ENCODE data around the gene PTPRT. TPM values are rescaled to one million over a fixed set of nuclear protein-coding genes. Genes with fewer than 3 reads are reported as not detected.

PTPRT gene
- total RNA-seq, 1 experiment from 2014 or later: not detected

DNA sequence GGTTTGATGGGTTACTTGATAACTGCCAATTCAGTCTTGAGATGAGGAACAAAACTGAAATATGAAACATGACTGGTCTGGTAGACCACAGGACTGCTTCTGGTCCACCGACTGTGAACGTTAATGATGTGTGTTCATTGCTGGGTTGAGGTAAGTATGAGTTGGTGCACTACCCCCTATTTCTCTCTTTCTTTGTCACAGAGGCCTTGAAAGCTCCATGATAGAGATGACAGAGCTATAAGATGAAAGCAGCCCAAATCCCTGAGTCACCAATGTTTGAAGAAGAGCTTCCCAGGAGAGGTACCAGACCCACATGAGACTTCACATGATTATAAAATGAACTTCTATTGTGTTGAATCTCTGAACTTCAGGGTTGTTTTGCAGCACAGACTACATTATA, 555.5 kb downstream of the PTPRT start:
- intact Hi-C loops (cut with micrococcal nuclease): no loop called here
- Histone ChIP-seq H3K27ac (ENCODE audit: low read depth, low read length) (no peak overlapping the region), H3K4me2 (ENCODE audit: low read length) (no peak overlapping the region), H3K9me2 (ENCODE audit: insufficient read depth) (no peaks in the 10 kb centered on the region), H3K4me1 (ENCODE audit: control insufficient read depth in 1 of 2, insufficient read depth in 2 of 2, low read length in 2 of 2) (no peaks in the 10 kb centered on the region), H3K36me3 (ENCODE audit: control insufficient read depth in 1 of 2, insufficient read depth in 2 of 2, low read length in 2 of 2) (no peaks in the 10 kb centered on the region), H4K20me1 (ENCODE audit: insufficient read depth) (no peaks in the 10 kb centered on the region), H3K9me3 (ENCODE audit: control insufficient read depth in 1 of 2, insufficient read depth in 1 of 2, low read depth in 1 of 2, low read length in 2 of 2) (peaks cover 0 to 33% of the 10 kb centered on the region in 2 experiments; a peak in 2 of 4 replicates), H3K4me3 (replicated peaks in 1 of 2; ENCODE audit: low read depth in 1 of 2, low read length in 2 of 2) (no peak overlapping the region), H3K9ac (ENCODE audit: low read length) (no peak overlapping the region), H3K79me2 (ENCODE audit: insufficient read depth, low read length) (no peaks in the 10 kb centered on the region), H3K27me3 (ENCODE audit: insufficient read depth, low read length) (no peaks in the 10 kb centered on the region), H2AFZ (ENCODE audit: low read depth, low read length, poor library complexity, severe bottlenecking) (no peak overlapping the region)
- DNase-seq (ENCODE audit: low read depth, low spot score): no peak
- ATAC-seq: no peak
- ChIA-PET RAD21 (ENCODE audit: low non-redundant PET in 1 of 2, low total read pairs in 2 of 2, uncharacterized antibody in 2 of 2, unreplicated experiment in 2 of 2) (no interaction called here), POLR2A (no interaction called here), CTCF (no interaction called here)
- no TSS peak for BruUV-seq (replicated peaks)
- no peak for TF ChIP-seq JUND (IDR thresholded peaks at IDR 0.05)
- no peak for TF ChIP-seq RAD21 (IDR thresholded peaks at IDR 0.05; ENCODE audit: low read depth)
- TF ChIP-seq ZNF274 (IDR thresholded peaks at IDR 0.05; ENCODE audit: low read depth, low read length): no peak
- no peak for TF ChIP-seq CTCF (IDR thresholded peaks at IDR 0.05 in 2 of 3, conservative IDR thresholded peaks at IDR 0.05 in 1 of 3; ENCODE audit: borderline replicate concordance in 1 of 3, insufficient read depth in 1 of 3, low read depth in 2 of 3, low read length in 2 of 3)
- no peak for TF ChIP-seq ZFX (IDR thresholded peaks at IDR 0.05)
- TF ChIP-seq CEBPB (IDR thresholded peaks at IDR 0.05; ENCODE audit: low read depth): no peak
- TF ChIP-seq CBX3 (IDR thresholded peaks at IDR 0.05; ENCODE audit: low read depth): no peak
- TF ChIP-seq YY1 (IDR thresholded peaks at IDR 0.05; ENCODE audit: extremely low read depth, insufficient replicate concordance, low read depth, low read length): no peak
- no peak for TF ChIP-seq EGR1 (IDR thresholded peaks at IDR 0.05; ENCODE audit: low read depth)

DNA sequence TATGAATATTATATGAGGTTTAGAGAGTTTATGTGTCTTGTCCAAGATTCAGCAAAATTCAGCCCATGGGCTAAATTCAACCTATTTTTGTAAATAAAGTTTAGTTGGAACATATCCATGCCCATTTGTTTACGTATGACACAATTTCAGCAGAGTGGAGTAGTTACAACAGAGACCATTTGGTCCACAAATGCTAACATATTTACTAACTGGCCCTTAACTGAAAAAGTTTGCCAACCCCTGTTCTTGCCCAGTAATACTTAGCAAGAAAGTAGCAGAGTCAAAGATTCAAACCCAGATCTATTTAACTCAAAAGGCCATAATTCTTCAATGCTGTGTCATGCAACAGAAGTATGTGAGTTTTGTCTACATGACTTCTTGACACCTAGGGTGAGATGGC, 561.0 kb downstream of the PTPRT start:
- no peak overlapping the region for H2AFZ ChIP-seq (ENCODE audit: low read depth, low read length, poor library complexity, severe bottlenecking)
- no peaks in the 10 kb centered on the region for H3K36me3 ChIP-seq (ENCODE audit: control insufficient read depth in 1 of 2, insufficient read depth in 2 of 2, low read length in 2 of 2)
- H4K20me1 ChIP-seq (ENCODE audit: insufficient read depth): no peaks in the 10 kb centered on the region
- ChIA-PET POLR2A (no interaction called here), CTCF (no interaction called here), RAD21 (ENCODE audit: low non-redundant PET in 1 of 2, low total read pairs in 2 of 2, uncharacterized antibody in 2 of 2, unreplicated experiment in 2 of 2) (no interaction called here)
- intact Hi-C loops (cut with micrococcal nuclease): no loop called here
- peaks cover 4 to 37% of the 10 kb centered on the region in 2 experiments; a peak in 2 of 4 replicates for H3K9me3 ChIP-seq (ENCODE audit: control insufficient read depth in 1 of 2, insufficient read depth in 1 of 2, low read depth in 1 of 2, low read length in 2 of 2)
- no peak overlapping the region for H3K4me2 ChIP-seq (ENCODE audit: low read length)
- H3K9ac ChIP-seq (ENCODE audit: low read length): no peak overlapping the region
- H3K4me3 ChIP-seq (replicated peaks in 1 of 2; ENCODE audit: low read depth in 1 of 2, low read length in 2 of 2): no peak overlapping the region
- H3K27me3 ChIP-seq (ENCODE audit: insufficient read depth, low read length): no peaks in the 10 kb centered on the region
- H3K79me2 ChIP-seq (ENCODE audit: insufficient read depth, low read length): no peaks in the 10 kb centered on the region
- no TSS peak for BruUV-seq (replicated peaks)
- ATAC-seq (no peak), DNase-seq (ENCODE audit: low read depth, low spot score) (no peak)
- H3K4me1 ChIP-seq (ENCODE audit: control insufficient read depth in 1 of 2, insufficient read depth in 2 of 2, low read length in 2 of 2): no peaks in the 10 kb centered on the region
- no peaks in the 10 kb centered on the region for H3K9me2 ChIP-seq (ENCODE audit: insufficient read depth)
- H3K27ac ChIP-seq (ENCODE audit: low read depth, low read length): no peak overlapping the region
- no peak for TF ChIP-seq ZFX (IDR thresholded peaks at IDR 0.05)
- TF ChIP-seq RAD21 (IDR thresholded peaks at IDR 0.05; ENCODE audit: low read depth): no peak
- TF ChIP-seq, protein P1, sequence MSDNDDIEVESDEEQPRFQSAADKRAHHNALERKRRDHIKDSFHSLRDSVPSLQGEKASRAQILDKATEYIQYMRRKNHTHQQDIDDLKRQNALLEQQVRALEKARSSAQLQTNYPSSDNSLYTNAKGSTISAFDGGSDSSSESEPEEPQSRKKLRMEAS (IDR thresholded peaks at IDR 0.05): no peak
- no peak for TF ChIP-seq SP1 (IDR thresholded peaks at IDR 0.05; ENCODE audit: low read depth)
- TF ChIP-seq TCF7L2 (IDR thresholded peaks at IDR 0.05; ENCODE audit: borderline replicate concordance, extremely low read depth, insufficient read depth, insufficient read length): no peak
- no peak for TF ChIP-seq ELF1 (IDR thresholded peaks at IDR 0.05; ENCODE audit: borderline replicate concordance, low read depth)
- no peak for TF ChIP-seq SRF (IDR thresholded peaks at IDR 0.05; ENCODE audit: low read depth)
- TF ChIP-seq CTCF (IDR thresholded peaks at IDR 0.05 in 2 of 3, conservative IDR thresholded peaks at IDR 0.05 in 1 of 3; ENCODE audit: borderline replicate concordance in 1 of 3, insufficient read depth in 1 of 3, low read depth in 2 of 3, low read length in 2 of 3): no peak
- no peak for TF ChIP-seq ZBTB33 (IDR thresholded peaks at IDR 0.05; ENCODE audit: extremely low read depth, insufficient replicate concordance, low read length)
- TF ChIP-seq JUND (IDR thresholded peaks at IDR 0.05): no peak

Data from HCT116 (cell line).